OCI-LY7 (cell line): ENCODE results near the gene CHCHD1.

Experiments used
- EZH2phosphoT487 ChIP-seq: fragments of 200-600 bp; sonication (generic); IDR thresholded peaks from 2 replicates; pipeline ENCODE4 v1.6.1; 2018; ENCODE audit warnings: low read depth, borderline replicate concordance, mild to moderate bottlenecking, mixed run types, antibody characterized with exemption, low read length, moderate library complexity, mixed read lengths
- TF ChIP-seq, protein P1 (sequence below): fragments of 200-600 bp; sonication (generic); conservative IDR thresholded peaks from 2 replicates; pipeline ENCODE4 v1.5.1; 2014; ENCODE audit warnings: mild to moderate bottlenecking, antibody characterized with exemption, low read length, moderate library complexity, mixed read lengths

DNA sequence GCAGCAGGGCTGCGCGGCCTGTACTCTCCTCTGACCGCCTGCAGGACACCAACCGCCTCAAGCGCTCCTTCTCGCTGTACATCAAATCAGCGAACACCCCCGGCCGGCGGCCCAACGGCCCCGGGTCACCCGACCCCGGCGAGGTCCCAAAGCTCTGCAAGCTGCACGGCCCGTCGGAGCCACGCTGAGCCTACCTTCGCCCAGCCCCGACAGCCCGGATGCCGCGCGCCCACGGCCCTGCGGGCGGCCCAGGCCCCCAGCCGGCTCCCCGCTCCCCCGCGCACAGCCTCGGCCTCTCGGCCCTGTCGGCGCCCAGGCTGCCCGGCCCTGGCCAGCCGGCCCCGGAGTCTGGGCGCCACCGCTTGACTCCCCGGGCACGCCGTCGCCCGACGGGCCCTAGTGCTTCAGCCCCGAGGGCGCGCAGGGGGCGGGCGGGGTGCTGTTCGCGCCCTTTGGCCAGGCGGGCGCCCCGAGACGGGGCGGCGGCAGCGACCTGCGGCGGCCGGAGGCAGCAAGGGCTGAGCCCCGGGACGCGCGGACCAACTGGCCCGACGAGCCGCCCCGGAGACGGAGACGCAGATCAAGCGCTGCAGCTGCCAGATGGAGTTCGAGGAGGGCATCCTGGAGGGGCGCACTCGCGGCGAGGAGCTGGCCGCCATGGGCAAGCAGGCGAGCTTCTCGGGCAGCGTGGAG is 48.8 kb upstream of the CHCHD1 start:
- TF ChIP-seq, protein P1, sequence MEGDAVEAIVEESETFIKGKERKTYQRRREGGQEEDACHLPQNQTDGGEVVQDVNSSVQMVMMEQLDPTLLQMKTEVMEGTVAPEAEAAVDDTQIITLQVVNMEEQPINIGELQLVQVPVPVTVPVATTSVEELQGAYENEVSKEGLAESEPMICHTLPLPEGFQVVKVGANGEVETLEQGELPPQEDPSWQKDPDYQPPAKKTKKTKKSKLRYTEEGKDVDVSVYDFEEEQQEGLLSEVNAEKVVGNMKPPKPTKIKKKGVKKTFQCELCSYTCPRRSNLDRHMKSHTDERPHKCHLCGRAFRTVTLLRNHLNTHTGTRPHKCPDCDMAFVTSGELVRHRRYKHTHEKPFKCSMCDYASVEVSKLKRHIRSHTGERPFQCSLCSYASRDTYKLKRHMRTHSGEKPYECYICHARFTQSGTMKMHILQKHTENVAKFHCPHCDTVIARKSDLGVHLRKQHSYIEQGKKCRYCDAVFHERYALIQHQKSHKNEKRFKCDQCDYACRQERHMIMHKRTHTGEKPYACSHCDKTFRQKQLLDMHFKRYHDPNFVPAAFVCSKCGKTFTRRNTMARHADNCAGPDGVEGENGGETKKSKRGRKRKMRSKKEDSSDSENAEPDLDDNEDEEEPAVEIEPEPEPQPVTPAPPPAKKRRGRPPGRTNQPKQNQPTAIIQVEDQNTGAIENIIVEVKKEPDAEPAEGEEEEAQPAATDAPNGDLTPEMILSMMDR: no peak
- TF ChIP-seq EZH2phosphoT487: no peak
